Stimulated activated CD8-positive, alpha-beta memory T cell treated with anti-CD3 and anti-CD28 coated beads, Interleukin-2, amount 100 ng/mL, for 48 hours (primary cell): ENCODE measurements around the gene LIPA.
"Not testable (repeated sequence)": the region's sequence is repeated elsewhere in the genome, so short reads cannot be mapped to it uniquely, and the experiment has no call there.

ENCODE experiments used
- DNase-seq, 2 donors: peaks; one replicate each; pipeline ENCODE4 v3.0.0-alpha.2; 2020; ENCODE audit warnings: low read depth in 2 of 2

Gene LIPA

DNA sequence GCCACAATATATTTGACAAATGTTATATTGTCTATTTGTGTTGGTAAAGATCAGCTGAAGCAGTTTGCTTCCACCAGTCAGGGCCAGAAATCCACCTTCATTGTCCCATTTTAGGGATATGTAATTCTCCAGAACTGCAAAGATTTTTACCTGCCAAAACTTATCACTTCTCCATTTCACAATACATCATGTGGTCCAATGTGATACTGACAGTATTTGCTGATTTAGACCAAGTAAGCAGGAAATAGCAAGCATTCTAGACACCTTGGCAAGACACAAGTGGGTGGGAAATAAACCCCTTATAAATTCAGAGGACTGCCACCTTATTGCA lies 18.5 kb upstream of the LIPA start:
- no peak for DNase-seq

DNA sequence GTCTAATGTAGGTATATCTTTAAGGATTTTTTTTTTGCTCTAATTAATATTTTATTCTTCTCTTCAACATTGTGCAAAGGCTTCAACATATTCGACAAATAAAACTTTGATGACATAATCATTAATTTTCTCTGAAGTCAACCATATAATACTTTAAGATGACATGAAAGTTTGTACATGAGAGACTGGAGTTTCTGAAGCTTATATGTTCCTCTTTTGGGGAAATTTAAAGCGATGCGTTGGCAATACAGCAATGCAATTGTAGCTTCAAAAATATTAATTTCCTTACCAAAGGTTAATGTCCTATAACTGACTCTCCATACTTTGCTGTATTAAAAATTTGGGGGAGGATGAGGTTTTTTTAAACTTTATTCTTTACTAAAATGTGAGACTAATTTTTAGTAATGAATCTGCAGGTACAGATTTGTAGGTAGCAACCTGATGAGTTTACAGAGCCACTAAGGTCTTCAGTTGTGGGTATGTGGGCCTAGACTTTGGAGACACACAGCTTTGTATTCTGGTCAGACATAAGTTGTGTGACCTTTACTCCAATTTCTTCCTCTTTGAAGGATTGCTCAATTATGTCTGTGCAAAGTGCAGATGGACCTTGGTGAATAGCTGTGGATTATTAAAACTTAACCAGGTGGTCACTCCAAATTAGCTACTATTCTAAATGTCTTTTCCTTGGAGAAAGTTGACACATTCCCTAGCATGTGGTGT lies 18.0 kb upstream of the LIPA start:
- no peak for DNase-seq

DNA sequence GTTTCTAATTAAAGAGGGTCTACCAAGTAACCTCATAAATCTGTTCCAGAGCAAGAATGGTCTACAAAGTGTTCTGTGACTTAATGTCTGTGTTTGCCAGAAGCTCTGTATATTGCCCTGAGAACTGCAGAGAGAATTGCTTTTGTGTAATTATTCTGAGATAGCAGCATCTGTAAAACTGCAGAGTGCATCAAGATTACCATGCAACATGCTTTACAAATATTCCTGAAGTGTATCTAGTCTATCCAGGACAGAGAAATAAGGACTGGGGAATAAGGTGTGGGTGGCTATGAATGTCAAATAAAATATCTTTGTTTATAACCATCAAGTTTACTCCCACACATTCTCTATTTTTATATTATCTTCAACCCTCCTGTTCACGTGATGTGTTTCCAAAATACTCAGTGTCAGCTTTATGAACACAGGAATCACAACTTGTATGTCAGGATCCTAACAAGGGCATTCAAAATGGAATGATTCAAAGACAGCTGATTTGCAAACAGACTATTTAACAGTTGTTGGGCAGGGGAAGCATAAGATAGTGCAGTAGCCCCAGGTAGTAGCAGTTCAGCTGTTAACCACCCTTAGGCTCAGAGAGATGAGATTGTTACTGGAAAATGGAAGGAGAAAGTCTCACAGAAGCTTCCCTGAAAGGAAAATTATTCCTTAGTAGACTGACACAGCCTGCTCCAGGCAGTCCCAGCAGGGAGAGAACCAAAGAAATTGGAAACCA lies 15.3 kb upstream of the LIPA start:
- DNase-seq, result no peak

DNA sequence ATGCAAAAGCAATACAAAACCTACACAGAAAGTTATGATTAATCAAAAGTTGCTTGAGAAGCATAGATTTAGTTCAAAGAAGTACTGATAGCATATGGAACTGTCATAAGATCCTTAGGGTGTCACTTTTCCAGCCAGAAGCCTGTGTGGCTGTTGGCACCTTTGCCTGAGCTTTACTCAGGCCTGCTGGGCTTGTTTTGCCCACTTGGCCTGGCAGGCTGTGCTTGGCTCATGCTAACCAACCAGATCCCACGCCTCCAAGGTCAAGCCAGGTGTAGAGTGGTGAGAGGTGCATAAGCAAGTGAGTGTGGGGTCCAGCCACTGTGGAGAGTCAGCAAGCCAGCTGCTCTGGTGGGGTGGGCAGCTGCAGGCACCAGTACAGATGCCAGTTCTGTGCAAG lies 12.0 kb upstream of the LIPA start:
- no peak for DNase-seq

DNA sequence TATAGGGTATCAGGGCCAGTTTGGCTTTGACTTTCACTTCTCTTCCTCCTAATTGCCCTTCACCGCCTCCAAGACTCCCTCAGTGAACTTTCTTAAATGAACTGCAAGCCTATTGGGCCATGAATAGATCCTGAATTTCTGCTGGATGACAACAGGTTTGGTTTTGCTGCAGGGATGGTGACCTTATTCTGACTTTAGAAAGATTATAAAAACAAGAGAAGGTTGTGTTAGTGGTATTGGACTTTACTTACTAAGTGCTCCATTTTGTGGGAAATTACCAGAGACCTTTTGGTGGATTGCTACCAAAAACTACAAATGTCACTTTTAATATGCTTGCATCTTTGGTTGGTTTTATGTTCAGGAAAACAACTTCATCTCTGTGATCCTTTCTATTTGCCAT lies 11.5 kb upstream of the LIPA start:
- DNase-seq, result no peak

DNA sequence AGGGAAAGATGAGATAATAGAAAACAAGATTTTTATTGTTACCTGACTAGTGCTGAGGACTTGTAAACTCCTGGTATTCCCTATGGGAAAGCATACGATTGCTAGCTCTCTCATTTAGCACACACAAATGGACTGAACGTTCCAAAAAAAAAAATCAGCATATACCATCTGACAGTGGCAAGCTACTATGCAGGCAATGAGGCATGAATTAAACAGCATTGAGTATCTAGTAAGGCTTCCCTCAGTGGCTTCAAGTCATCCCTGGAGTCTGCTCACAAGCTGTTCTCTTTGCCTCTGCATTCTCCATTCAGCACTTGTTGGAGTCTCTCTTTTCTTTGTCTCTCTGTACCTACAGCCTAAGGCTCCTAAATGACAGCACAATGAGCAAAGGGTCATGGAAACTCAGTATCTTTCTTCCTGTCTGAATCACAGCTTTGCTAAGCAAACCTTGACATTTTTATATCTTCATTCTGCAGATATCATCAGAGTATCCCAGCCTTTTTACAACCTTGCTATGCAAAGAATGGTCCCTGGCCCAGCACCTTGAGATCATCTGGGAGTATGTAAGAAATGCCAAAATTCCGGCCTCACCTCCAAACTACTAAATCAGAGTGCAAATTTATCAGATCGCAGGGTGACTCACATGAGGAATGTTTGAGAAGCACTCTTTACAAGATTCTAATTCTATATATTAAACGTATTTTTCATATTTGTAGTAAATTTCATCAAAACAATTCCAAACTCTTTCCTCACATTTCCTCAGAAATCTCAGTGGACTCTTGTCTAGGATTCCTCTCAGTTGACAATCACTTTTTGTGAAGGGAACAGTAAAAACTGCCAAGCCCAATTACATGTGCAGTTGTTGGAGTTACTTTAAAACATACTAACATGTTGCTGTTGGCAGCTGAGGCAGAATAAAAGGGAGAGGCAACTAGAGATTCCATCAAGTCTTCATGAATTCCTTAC lies 10.8 kb upstream of the LIPA start:
- DNase-seq, result no peak

DNA sequence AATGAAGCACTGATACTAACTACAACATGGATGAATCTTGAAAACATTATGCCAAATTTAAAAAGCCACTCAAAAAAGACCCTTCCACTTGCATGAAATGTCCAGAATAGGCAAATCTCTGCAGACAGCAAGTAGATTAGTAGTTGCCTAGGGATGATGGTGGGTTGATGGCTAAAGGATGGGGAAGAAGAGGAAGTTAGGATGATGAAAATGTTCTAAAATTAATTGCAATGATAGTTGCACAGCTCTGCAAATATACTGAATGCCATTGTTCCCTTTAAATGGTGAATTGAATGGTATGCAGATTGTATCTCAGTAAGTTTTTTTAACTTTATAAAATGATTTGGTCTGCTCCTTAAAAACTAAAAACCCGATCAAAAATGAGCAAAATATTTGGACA lies 7.3 kb upstream of the LIPA start:
- DNase-seq, result no peak

DNA sequence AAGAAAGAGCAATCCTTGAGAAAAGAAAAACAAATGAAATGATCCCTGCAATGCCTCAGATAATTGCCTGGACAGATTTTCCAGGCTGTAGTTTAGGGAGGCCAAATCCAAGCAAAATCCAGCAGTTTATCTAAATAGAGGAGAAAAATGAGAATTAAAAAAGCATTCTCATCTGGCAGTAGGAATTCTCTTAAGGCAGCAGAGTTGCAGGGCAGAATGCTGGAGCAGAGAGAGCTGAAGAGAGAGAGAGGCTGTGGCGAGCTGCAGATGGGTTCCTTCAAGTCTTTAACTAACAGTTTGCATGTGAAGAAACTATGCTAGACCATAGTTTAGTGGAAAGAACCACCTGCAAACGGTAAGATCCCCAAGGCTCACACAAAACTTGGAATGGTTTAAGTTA lies 6.0 kb upstream of the LIPA start:
- no peak for DNase-seq

DNA sequence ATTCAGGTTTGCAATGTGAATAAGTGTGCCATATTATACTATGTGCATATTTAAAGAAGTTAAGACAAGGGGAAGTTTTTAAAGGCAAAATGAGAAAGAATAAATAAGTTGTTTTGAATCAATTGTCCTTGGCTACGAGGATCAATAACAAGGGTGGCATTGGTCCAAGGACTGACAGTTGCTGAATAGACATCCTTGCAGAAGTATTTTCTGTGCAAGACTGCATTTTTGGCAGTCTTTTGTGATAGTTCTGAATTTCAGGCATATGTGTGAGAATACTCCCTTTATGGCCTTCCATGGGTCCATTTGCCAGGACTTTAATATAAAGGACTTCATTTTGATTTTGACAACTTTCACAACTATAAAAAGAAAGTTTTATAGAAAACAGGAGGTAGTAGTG lies 5.4 kb upstream of the LIPA start:
- DNase-seq, result no peak

DNA sequence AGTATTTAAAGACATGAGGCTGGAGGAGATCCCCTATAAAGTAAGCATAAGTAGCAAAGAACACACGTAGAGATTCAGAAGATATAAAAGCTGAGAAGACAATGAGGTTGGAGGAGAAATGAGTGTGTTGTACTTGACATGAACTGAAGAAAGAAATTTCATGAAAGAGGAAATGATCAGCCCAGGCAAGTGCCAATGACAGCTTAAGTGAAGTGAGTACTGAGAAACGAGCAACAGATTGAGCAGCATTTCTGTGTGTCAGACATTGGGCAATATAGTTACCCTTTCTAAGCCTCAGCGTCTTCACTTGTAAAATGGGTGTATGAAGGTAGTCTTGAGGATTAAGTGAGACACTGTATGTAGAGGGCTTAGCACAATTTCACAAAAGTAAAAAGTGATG lies 4.8 kb upstream of the LIPA start:
- DNase-seq, result no peak

DNA sequence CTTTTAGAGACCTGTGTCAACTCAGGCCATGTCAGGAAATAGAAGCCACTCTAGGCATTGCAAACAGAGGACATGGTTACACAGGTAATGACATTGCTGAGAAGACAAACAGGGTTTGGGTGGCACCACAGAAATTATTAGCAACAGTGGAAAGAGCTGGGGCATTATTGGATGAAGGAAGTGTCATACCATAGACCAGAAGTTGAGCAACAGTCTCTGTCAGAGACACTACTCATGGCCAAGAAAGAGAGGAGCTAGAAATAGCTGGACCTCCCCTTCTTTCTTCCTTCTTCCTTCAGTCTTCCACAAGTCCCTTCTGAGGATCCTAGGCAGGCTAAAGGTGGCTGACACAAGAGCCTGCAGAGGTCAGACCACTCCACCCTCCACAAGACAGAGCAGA lies 4.2 kb upstream of the LIPA start:
- no peak for DNase-seq

DNA sequence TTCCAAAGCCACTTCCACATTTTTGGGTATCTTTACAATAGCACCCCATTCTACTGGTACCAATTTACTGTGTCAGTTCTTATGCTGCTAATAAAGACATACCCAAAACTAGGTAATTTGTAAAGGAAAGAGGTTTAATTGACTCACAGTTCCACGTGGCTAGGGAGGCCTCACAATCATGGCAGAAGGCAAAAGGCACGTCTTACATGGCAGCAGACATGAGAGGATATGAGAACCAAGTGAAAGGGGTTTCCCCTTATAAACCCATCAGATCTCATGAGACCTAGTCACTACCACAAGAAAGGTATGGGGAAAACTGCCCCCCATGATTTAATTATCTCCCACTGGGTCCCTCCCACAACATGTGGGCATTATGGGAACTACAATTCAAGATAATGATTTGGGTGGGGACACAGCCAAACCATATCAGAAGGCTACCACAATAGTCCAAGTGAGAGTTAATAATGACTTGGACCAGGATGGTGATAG lies 3.6 kb upstream of the LIPA start:
- not testable (repeated sequence) for DNase-seq

DNA sequence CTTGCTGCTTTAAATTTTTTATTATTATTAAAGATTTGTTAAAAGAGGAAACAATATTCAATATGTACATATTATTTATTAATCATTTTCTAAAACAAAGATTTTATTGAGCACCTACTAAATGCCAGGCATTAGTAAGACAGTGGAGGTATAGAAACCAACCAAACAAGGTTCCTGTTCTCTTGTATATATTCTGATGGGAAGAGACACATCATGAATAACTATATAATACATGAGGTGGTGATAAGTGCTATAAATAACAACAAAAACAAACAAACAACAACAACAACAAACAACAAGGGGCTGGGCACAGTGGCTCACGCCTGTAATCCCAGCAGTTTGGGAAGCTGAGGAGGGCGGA lies 630 bp upstream of the LIPA start:
- DNase-seq, result no peak

DNA sequence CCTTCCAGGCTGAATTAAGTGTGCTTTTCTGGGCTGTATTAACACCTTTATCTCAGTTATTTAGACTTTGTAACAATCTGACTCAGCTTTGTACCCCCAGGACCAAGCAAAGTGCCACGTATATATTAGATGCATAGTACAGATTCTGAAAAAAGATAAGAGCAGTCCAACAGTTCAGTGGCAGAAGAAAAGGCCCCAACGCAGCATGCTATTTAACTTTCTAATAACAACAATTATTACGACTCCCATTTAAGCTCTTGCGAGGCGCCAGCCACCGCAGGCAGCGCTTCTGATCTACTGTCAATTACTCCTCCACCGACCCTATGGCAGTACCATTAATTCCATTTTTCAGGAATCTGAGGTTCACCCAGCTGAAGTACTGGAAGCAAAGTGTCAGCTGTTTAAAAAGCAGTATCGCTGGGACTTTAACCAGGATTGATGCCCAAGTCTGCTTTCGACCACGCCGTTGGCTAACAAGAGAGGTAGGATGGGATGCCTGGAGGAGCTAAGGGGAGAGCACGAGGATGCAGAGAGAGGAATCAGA lies 638 bp downstream of the LIPA start:
- no peak for DNase-seq

DNA sequence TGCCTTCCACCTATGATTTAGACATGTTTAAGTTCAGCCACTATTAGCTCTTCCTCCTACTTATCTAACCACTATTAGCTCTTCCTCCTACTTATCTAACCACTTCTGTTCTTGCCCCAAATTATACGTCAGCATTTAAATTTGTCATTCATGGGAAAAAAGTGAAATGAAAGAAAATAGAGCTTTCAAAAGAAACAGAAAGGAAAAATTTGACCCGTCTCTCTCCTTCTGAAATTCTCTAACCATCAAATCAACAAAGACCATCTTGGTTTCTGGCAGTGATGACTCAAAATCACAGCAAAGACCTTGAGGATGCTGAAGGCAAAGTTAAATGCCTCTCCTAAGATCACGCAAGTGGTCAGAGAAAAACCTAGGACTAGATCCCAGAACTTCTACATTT lies 2.6 kb downstream of the LIPA start:
- no peak for DNase-seq

DNA sequence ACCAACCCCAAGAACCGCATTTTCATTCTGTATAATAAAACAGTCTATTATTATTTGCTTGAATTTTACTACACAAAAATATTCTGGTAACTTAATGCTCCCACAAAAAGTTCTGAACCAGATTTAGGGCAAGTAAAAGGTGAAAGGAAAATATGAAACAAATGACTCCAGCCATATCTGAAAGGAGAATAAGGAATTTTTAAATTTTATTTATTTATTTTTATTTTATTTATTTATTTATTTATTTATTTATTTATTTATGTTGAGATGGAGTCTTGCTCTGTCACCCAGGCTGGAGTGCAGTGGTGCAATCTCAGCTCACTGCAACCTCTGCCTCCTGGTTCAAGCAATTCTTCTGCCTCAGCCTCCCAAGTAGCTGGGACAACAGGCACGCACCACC lies 4.0 kb downstream of the LIPA start:
- DNase-seq, result not testable (repeated sequence)

DNA sequence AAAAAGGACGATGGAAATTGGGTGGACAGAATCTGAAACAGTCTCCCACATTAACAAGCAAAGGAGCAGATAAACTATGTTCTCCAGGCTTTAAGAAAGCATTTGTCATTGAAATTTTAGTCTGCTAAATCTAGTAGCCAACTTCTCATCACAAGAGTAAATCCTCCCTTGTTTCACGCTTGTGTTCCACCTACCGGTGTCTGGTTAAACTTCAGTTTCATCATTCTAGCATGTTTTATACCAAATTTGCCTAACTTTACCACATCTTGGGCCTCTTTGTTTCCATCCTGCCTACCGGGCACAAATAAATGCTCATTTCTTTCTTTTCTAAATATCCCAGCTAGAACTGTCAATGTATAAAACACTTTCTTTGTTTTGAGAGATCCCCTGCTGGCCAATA lies 5.8 kb downstream of the LIPA start:
- DNase-seq, result no peak

DNA sequence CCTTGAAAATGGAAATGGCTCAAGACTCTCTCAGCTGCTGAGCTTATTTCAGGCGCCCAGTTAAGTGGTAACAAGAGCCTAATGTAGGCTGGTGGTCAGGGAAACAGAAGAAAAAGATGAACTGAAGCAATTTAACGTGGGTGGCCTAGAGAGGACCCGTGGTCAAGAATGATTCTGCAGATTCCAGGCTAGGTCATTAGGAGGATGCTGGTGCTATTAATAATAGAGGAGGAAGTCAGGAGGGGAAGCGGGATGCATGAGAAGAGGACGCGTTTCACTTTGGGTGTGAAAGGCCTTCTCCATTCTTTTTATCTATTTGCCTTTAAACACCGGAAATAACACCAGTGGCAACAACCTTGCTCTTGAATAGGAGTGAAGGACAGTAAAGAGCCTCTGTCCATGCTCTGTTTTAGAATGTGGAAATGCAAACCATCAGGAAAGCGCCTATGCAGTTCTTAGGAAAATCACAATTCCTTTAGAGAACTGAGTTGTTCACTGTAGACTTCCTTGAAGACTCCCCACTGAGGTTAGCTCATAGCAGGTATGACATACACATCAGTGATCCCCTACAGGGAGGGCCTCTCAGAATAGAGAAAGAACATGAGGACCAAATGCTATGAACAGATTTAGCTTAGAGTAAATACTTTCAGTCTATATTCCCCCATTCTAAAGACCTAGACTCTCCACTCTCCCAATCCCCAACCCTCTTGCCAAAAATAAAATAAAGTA lies 8.6 kb downstream of the LIPA start:
- no peak for DNase-seq

DNA sequence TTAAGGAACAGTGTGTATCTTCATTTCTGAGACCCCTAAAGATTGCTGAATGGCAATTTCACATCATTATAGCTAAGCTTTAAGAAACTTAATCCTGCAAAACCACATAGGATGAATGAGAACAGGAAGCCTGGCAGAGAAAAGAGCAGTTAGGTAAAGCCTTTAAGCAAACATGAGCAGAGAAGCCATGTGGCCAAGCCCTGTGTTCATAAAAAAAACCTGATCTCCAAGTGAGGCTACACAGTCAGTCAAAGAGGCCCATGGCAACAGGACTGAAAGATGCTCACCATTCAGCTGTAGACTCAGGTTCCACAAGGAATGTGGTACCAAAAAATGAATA lies 9.3 kb downstream of the LIPA start:
- no peak for DNase-seq

DNA sequence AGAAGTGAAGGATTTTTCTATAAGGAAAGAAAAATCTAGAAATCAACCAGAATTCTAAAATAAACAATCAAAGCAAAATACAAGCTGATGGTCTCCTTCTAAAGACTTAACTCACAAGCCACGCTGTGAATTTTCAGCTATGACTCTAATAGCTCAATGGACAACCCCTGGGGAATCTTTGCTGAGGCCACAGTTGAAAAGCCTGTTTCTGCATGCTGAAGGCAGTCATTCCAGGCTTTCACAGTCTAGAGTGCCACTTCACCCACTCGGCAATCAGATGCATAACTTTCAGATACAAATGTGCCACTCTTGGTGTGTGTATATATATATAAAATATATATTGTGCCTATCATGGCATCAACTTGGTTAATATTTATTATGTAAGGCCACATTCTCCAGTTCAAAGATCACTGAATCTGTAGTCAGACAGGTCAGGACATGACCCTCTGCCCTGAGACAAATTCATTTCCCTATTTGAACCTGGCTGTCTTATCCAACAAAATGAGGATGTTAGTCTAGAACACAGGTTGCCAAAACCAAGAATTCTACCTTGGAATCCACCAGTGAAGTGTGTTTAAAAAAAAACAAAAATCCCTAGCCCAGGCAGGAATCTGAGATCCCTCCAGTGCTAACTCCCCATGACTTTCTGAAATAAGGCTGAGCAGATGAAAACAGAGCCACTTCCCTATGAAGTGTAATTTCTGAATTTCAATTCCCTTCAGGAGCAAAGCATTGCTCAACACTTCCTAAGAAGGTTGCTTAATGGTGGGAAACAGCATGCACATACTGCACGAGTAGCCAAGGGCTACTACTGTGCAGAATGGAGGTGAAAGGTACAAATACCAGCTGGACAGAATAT lies 9.9 kb downstream of the LIPA start:
- no peak for DNase-seq

DNA sequence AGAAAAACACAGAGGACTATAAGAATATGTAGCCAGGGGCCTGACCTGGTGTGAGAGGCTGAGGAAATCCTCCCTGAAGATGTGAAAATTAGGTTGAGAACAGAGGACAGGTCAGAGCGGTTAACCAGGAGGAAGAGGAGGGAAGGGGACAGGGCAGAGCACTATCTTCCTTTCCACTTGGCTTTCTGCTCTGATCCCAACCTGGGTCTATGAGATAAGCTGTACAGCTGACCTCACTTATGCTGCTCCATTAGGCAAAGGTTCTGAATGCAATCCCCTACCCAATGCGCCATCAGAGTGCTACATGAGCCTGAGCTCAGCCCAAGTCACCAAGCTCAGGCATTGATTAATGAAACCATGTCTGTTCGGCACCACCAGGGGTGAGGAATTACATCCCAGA lies 10.5 kb downstream of the LIPA start:
- no peak for DNase-seq
